Measurements from ENCODE around the gene FADS2.

- TF ChIP-seq ZNF614 (CRISPR knock-in tag; IDR thresholded peaks at IDR 0.05; ENCODE audit: borderline replicate concordance) (no peak), RNF2 (conservative IDR thresholded peaks at IDR 0.05; ENCODE audit: low read depth) (no peak), E2F1 (CRISPR knock-in tag; IDR thresholded peaks at IDR 0.05) (no peak), ZNF878 (CRISPR knock-in tag; IDR thresholded peaks at IDR 0.05) (no peak), CTCF (CRISPR knock-in tag; IDR thresholded peaks at IDR 0.05) (no peak), MAFF (IDR thresholded peaks at IDR 0.05; ENCODE audit: low read depth, low read length) (no peak)
Measured at GRCh38 chr11:61795459-61795858, 32.6 kb upstream of the FADS2 start.

All from HepG2 (cell line).